Measurements from ENCODE around the gene FA2H. TPM values are rescaled to one million over a fixed set of nuclear protein-coding genes. Genes with fewer than 3 reads are reported as not detected.

Gene FA2H
- total and polyA plus RNA-seq, 10 of the 15 experiments (the other 5 are each of a cell fraction or from before 2014, with no cell fraction given) = 0.05 to 0.73 (median 0.51) TPM; not detected in 3

DNA sequence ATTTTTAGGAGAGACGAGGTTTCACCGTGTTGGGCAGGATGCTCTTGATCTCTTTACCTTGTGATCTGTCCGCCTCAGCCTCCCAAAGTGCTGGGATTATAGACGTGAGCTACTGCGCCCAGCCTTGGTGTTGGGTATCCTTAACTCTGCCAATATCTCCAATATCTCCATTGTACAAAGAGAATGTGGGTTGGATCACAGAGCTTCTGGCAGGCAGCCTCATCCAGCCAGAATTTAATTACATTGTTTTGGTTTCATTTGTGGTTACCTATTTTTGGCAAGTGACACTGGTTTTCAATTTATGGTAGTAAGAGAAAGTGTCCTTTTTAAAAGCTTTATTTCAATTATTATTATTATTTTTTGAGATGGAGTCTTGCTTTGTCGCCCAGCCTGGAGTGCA, 93.9 kb downstream of the FA2H start:
- no peaks in the 10 kb centered on the region for H4K20me1 ChIP-seq (ENCODE audit: control insufficient read depth, insufficient read depth)
- in situ Hi-C loops (cut with MboI) = no loop called here
- ATAC-seq (no peak), FAIRE-seq (no peak), DNase-seq (ENCODE audit: low read depth, low spot score) (no peak)
- H3K27me3 ChIP-seq (replicated peaks in 1 of 2; ENCODE audit: control insufficient read depth in 2 of 2, insufficient read depth in 2 of 2, low read length in 1 of 2) = no peaks in the 10 kb centered on the region
- TF ChIP-seq HDAC2 (IDR thresholded peaks at IDR 0.05) = no peak
- no peak for TF ChIP-seq NFYB (IDR thresholded peaks at IDR 0.05; ENCODE audit: insufficient read depth, low read depth, low read length)
- TF ChIP-seq RAD21 (IDR thresholded peaks at IDR 0.05; ENCODE audit: insufficient read depth, low read depth, low read length) = no peak
- no peak for TF ChIP-seq SRF (IDR thresholded peaks at IDR 0.05; ENCODE audit: low read depth in 2 of 2, low read length in 2 of 2)
- TF ChIP-seq POU2F2 (IDR thresholded peaks at IDR 0.05; ENCODE audit: borderline replicate concordance, low read depth, low read length) = no peak
- no peak for TF ChIP-seq DPF2 (IDR thresholded peaks at IDR 0.05)
- no peak for TF ChIP-seq NR2C2 (IDR thresholded peaks at IDR 0.05; ENCODE audit: borderline replicate concordance, control insufficient read depth, insufficient read length, low read depth)
- no peaks in the 10 kb centered on the region for H3K9me3 ChIP-seq (replicated peaks; ENCODE audit: control insufficient read depth, insufficient read depth, low read length)
- BruUV-seq (replicated peaks) = no TSS peak
- H3K4me3 ChIP-seq = no peak overlapping the region
- intact Hi-C loops (cut with micrococcal nuclease; ENCODE audit: unreplicated experiment) = no loop called here
- SMC1A ChIA-PET (ENCODE audit: uncharacterized antibody, unreplicated experiment) = interaction anchor here (1.1 kb wide), 1 partner anchor 13 kb away, joined by 3 read pairs; no protein-coding TSS in a partner anchor
- H2AFZ ChIP-seq (ENCODE audit: control insufficient read depth, low read depth, low read length) = no peak overlapping the region
- WGBS (ENCODE audit: insufficient coverage, insufficient replicate concordance, low lambda C conversion rate, missing lambda C conversion rate) = 98% methylated on average over 6 of the region's 6 CpGs
- POLR2A ChIA-PET = interaction anchor here (0.5 kb wide), 1 partner anchor 186 kb away, joined by 3 read pairs; no protein-coding TSS in a partner anchor
- H3K4me2 ChIP-seq (ENCODE audit: control insufficient read depth, insufficient read depth) = no peak overlapping the region
- RAD21 ChIA-PET (ENCODE audit: unreplicated experiment) = interaction anchor here (1.5 kb wide), 1 partner anchor 14 kb away, joined by 4 read pairs; the partner anchor contains the start of gene RFWD3
- no peak overlapping the region for H3K27ac ChIP-seq (ENCODE audit: control insufficient read depth, insufficient read depth)
- CTCF ChIA-PET = interaction anchor here (1.2 to 1.9 kb wide), 3 partner anchors 13 to 182 kb away, joined by 3 to 7 read pairs (median 4); no protein-coding TSS in a partner anchor
- peaks cover 0 to 12% of the 10 kb centered on the region in 2 experiments; a peak in 1 of 4 replicates for H3K36me3 ChIP-seq (ENCODE audit: control insufficient read depth in 2 of 2, insufficient read depth in 2 of 2, low read length in 1 of 2)
- H3K4me1 ChIP-seq (ENCODE audit: control insufficient read depth, insufficient read depth, low read length) = no peaks in the 10 kb centered on the region
- no peak overlapping the region for H3K9ac ChIP-seq (ENCODE audit: control insufficient read depth, insufficient read depth, low read length)
- H3K79me2 ChIP-seq (ENCODE audit: control insufficient read depth, insufficient read depth, low read length) = no peaks in the 10 kb centered on the region

DNA sequence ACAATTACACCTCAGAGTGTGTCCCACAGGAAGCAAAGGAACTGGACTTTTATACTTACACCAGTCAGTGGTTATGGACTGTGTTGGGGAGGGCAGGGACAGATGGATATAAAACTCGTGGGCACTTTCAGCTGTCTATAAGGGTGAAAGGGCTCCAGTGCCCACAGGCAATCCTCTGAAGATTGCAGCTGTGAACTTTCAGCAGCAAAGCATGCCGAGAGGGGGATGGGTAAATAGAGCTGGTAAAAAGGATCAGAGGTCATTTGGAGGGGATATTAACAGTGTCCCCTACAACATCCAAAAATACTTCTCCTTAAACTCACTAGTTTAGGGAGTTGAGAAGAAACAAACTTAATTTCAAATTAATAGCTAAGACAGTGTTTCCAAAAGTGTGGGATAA, 94.6 kb downstream of the FA2H start:
- DNase-seq (ENCODE audit: low read depth, low spot score) (no peak), ATAC-seq (no peak), FAIRE-seq (no peak)
- SMC1A ChIA-PET (ENCODE audit: uncharacterized antibody, unreplicated experiment) = interaction anchor here (1.1 kb wide), 1 partner anchor 12 kb away, joined by 3 read pairs; no protein-coding TSS in a partner anchor
- BruUV-seq (replicated peaks) = no TSS peak
- no peak overlapping the region for H3K9ac ChIP-seq (ENCODE audit: control insufficient read depth, insufficient read depth, low read length)
- no peaks in the 10 kb centered on the region for H3K4me1 ChIP-seq (ENCODE audit: control insufficient read depth, insufficient read depth, low read length)
- POLR2A ChIA-PET = interaction anchor here (0.5 kb wide), 1 partner anchor 185 kb away, joined by 3 read pairs; no protein-coding TSS in a partner anchor
- H2AFZ ChIP-seq (ENCODE audit: control insufficient read depth, low read depth, low read length) = no peak overlapping the region
- in situ Hi-C loops (cut with MboI) = no loop called here
- H3K27me3 ChIP-seq (replicated peaks in 1 of 2; ENCODE audit: control insufficient read depth in 2 of 2, insufficient read depth in 2 of 2, low read length in 1 of 2) = no peaks in the 10 kb centered on the region
- H4K20me1 ChIP-seq (ENCODE audit: control insufficient read depth, insufficient read depth) = no peaks in the 10 kb centered on the region
- H3K9me3 ChIP-seq (replicated peaks; ENCODE audit: control insufficient read depth, insufficient read depth, low read length) = no peaks in the 10 kb centered on the region
- H3K4me2 ChIP-seq (ENCODE audit: control insufficient read depth, insufficient read depth) = no peak overlapping the region
- 97% methylated on average over 2 of the region's 2 CpGs for WGBS (ENCODE audit: insufficient coverage, insufficient replicate concordance, low lambda C conversion rate, missing lambda C conversion rate)
- intact Hi-C loops (cut with micrococcal nuclease; ENCODE audit: unreplicated experiment) = no loop called here
- no peaks in the 10 kb centered on the region for H3K79me2 ChIP-seq (ENCODE audit: control insufficient read depth, insufficient read depth, low read length)
- H3K36me3 ChIP-seq (ENCODE audit: control insufficient read depth in 2 of 2, insufficient read depth in 2 of 2, low read length in 1 of 2) = peaks cover 0 to 12% of the 10 kb centered on the region in 2 experiments; a peak in 1 of 4 replicates
- no peak overlapping the region for H3K4me3 ChIP-seq
- CTCF ChIA-PET = interaction anchor here (1.2 to 1.9 kb wide), 3 partner anchors 12 to 183 kb away, joined by 3 to 7 read pairs (median 4); no protein-coding TSS in a partner anchor
- no peak overlapping the region for H3K27ac ChIP-seq (ENCODE audit: control insufficient read depth, insufficient read depth)
- RAD21 ChIA-PET (ENCODE audit: unreplicated experiment) = interaction anchor here (1.5 kb wide), 1 partner anchor 13 kb away, joined by 4 read pairs; the partner anchor contains the start of gene RFWD3
- TF ChIP-seq CEBPB (IDR thresholded peaks at IDR 0.05; ENCODE audit: borderline replicate concordance in 1 of 2, low read depth in 2 of 2, low read length in 2 of 2) = no peak
- TF ChIP-seq ETV6 (conservative IDR thresholded peaks at IDR 0.05 in 1 of 2, IDR thresholded peaks at IDR 0.05 in 1 of 2; ENCODE audit: borderline replicate concordance in 1 of 2, low read depth in 1 of 2) = no peak
- TF ChIP-seq, protein P1, sequence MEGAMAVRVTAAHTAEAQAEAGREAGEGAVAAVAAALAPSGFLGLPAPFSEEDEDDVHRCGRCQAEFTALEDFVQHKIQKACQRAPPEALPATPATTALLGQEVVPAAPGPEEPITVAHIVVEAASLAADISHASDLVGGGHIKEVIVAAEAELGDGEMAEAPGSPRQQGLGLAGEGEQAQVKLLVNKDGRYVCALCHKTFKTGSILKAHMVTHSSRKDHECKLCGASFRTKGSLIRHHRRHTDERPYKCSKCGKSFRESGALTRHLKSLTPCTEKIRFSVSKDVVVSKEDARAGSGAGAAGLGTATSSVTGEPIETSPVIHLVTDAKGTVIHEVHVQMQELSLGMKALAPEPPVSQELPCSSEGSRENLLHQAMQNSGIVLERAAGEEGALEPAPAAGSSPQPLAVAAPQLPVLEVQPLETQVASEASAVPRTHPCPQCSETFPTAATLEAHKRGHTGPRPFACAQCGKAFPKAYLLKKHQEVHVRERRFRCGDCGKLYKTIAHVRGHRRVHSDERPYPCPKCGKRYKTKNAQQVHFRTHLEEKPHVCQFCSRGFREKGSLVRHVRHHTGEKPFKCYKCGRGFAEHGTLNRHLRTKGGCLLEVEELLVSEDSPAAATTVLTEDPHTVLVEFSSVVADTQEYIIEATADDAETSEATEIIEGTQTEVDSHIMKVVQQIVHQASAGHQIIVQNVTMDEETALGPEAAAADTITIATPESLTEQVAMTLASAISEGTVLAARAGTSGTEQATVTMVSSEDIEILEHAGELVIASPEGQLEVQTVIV (IDR thresholded peaks at IDR 0.05; ENCODE audit: borderline replicate concordance, partially characterized antibody) = no peak
- no peak for TF ChIP-seq TBL1XR1 (IDR thresholded peaks at IDR 0.05; ENCODE audit: low read depth, low read length)
- TF ChIP-seq MTA2 (IDR thresholded peaks at IDR 0.05; ENCODE audit: low read depth) = no peak
- no peak for TF ChIP-seq RAD51 (IDR thresholded peaks at IDR 0.05)
- TF ChIP-seq EED (IDR thresholded peaks at IDR 0.05; ENCODE audit: low read depth) = no peak
- no peak for TF ChIP-seq POLR2AphosphoS2 (IDR thresholded peaks at IDR 0.05; ENCODE audit: low read depth, low read length)
- no peak for TF ChIP-seq NFIC (IDR thresholded peaks at IDR 0.05; ENCODE audit: low read depth, low read length)
